ENCODE measurements around the gene SSNA1. TPM values are rescaled to one million over a fixed set of nuclear protein-coding genes. Genes with fewer than 3 reads are reported as not detected.

Gene SSNA1
- 10 to 100 TPM; 58.2 to 99.5 (median 76.7) TPM for total RNA-seq

- H3K4me3 ChIP-seq = peak within 1 kb of the TSS; percentile 90 to 98 (median 94)
- H3K9me3 ChIP-seq = no peaks in the 10 kb centered on the region
- intact Hi-C loops (cut with DNase I) = loop anchor here (5.0 kb wide), 1 partner anchor 34 kb away; the partner anchor contains the start of gene RNF208
- DNase-seq (ENCODE audit: extremely low spot score) = peak; percentile 96
- WGBS = no CpG with 5 or more reads among the region's 98 CpGs
- H3K4me1 ChIP-seq = peaks cover 45 to 77% (median 54%) of the 10 kb centered on the region in 4 donors
- TF ChIP-seq POLR2AphosphoS5 (IDR thresholded peaks at IDR 0.05) (peak; percentile 98 to 99), POLR2A (IDR thresholded peaks at IDR 0.05; ENCODE audit: low read depth) (peak; percentile 85), EP300 (IDR thresholded peaks at IDR 0.05) (no peak), CTCF (IDR thresholded peaks at IDR 0.05) (peak; percentile 12 to 62 (median 29))
- peak within 1 kb of the TSS; percentile 94 to 99 (median 98) for H3K27ac ChIP-seq (replicated peaks in 1 of 4)
- peaks cover 28 to 64% (median 55%) of the 10 kb centered on the region in 4 donors for H3K36me3 ChIP-seq
- no peaks in the 10 kb centered on the region for H3K27me3 ChIP-seq
Measured at GRCh38 chr9:137188490-137189296, at the start of gene SSNA1, which contains the start of gene ANAPC2. SSNA1 (plus strand) TSS chr9:137188676; CDS start chr9:137188727, 51 bp downstream. ANAPC2 (minus strand) TSS chr9:137188560; CDS start chr9:137188532, 28 bp downstream.

- H3K4me3 ChIP-seq = peak within 1 kb of the TSS in 3 of 4 donors; percentile 9 to 33 (median 25)
- no peaks in the 10 kb centered on the region for H3K9me3 ChIP-seq
- TF ChIP-seq POLR2A (IDR thresholded peaks at IDR 0.05; ENCODE audit: low read depth) = no peak
- TF ChIP-seq POLR2AphosphoS5 (IDR thresholded peaks at IDR 0.05) = no peak
- TF ChIP-seq CTCF (IDR thresholded peaks at IDR 0.05) = no peak
- TF ChIP-seq EP300 (IDR thresholded peaks at IDR 0.05) = no peak
- H3K27ac ChIP-seq (replicated peaks in 1 of 4) = no peak within 1 kb of the TSS
- peaks cover 0 to 98% (median 54%) of the 10 kb centered on the region in 4 donors for H3K27me3 ChIP-seq
- no peaks in the 10 kb centered on the region for H3K36me3 ChIP-seq
- no peak for DNase-seq (ENCODE audit: extremely low spot score)
- 7% methylated on average over 40 of the region's 104 CpGs for WGBS
- intact Hi-C loops (cut with DNase I) = no loop called here
- peaks cover 3 to 18% (median 10%) of the 10 kb centered on the region in 4 donors for H3K4me1 ChIP-seq
Measured at GRCh38 chr9:137138722-137139467, 49.6 kb upstream of the SSNA1 start, which contains the start of gene GRIN1. GRIN1 (plus strand) TSS chr9:137139154; CDS start chr9:137139487, 333 bp downstream.

- Histone ChIP-seq H3K4me3 (no peak overlapping the region), H3K36me3 (no peaks in the 10 kb centered on the region), H3K9me3 (no peaks in the 10 kb centered on the region), H3K27ac (replicated peaks in 1 of 4) (no peak overlapping the region), H3K4me1 (peaks cover 3 to 18% (median 10%) of the 10 kb centered on the region in 4 donors), H3K27me3 (peaks cover 0 to 98% (median 55%) of the 10 kb centered on the region in 4 donors)
- no peak for DNase-seq (ENCODE audit: extremely low spot score)
- WGBS = 45% methylated on average over 20 of the region's 37 CpGs
- intact Hi-C loops (cut with DNase I) = no loop called here
- TF ChIP-seq EP300 (IDR thresholded peaks at IDR 0.05) = no peak
- no peak for TF ChIP-seq POLR2AphosphoS5 (IDR thresholded peaks at IDR 0.05)
- TF ChIP-seq CTCF (IDR thresholded peaks at IDR 0.05) = no peak
- TF ChIP-seq POLR2A (IDR thresholded peaks at IDR 0.05; ENCODE audit: low read depth) = no peak
Measured at GRCh38 chr9:137139468-137140150, 48.9 kb upstream of the SSNA1 start.

- DNase-seq (ENCODE audit: extremely low spot score) = no peak
- Histone ChIP-seq H3K4me3 (no peak overlapping the region), H3K27me3 (peaks cover 0 to 93% (median 55%) of the 10 kb centered on the region in 4 donors), H3K4me1 (peaks cover 3 to 18% (median 10%) of the 10 kb centered on the region in 4 donors), H3K36me3 (no peaks in the 10 kb centered on the region), H3K27ac (replicated peaks in 1 of 4) (no peak overlapping the region), H3K9me3 (no peaks in the 10 kb centered on the region)
- 73% methylated on average over 15 of the region's 26 CpGs for WGBS
- TF ChIP-seq CTCF (IDR thresholded peaks at IDR 0.05) (no peak), POLR2A (IDR thresholded peaks at IDR 0.05; ENCODE audit: low read depth) (no peak), EP300 (IDR thresholded peaks at IDR 0.05) (no peak), POLR2AphosphoS5 (IDR thresholded peaks at IDR 0.05) (no peak)
- intact Hi-C loops (cut with DNase I) = no loop called here
Measured at GRCh38 chr9:137140151-137141012, 48.1 kb upstream of the SSNA1 start.
